NCI-H146 treated with DMSO at 0.1 percent for 48 hours (cell line): Measurements from ENCODE around the gene EZR.
A peak's percentile ranks its signal among the peaks of the same experiment; 100 is the strongest.
"Not testable (repeated sequence)": the region's sequence is repeated elsewhere in the genome, so short reads cannot be mapped to it uniquely, and the experiment has no call there.

Source experiments
- DNase-seq: peaks from one replicate; lab custom pipeline; 2025; ENCODE audit not compliant: unreplicated experiment; lab: John Stamatoyannopoulos, UW

Gene EZR

GRCh38 chr6:158843751-158844683, 24.8 kb upstream of the EZR start:
- DNase-seq = no peak

GRCh38 chr6:158841358-158841757, 22.2 kb upstream of the EZR start:
- DNase-seq = no peak

GRCh38 chr6:158840465-158840864, 21.3 kb upstream of the EZR start:
- DNase-seq = no peak

- no peak for DNase-seq
Observed at GRCh38 chr6:158839796-158840195, 20.6 kb upstream of the EZR start.

- not testable (repeated sequence) for DNase-seq
Observed at GRCh38 chr6:158838790-158839189, 19.6 kb upstream of the EZR start.

- DNase-seq = no peak
Observed at GRCh38 chr6:158837684-158838625, 18.8 kb upstream of the EZR start.

GRCh38 chr6:158836625-158837311, 17.6 kb upstream of the EZR start:
- DNase-seq = no peak

GRCh38 chr6:158835616-158836221, 16.6 kb upstream of the EZR start:
- peak; percentile 83 for DNase-seq

- no peak for DNase-seq
Observed at GRCh38 chr6:158834675-158835385, 15.7 kb upstream of the EZR start.

- DNase-seq = not testable (repeated sequence)
Observed at GRCh38 chr6:158832807-158833206, 13.6 kb upstream of the EZR start.

GRCh38 chr6:158832026-158832425, 12.9 kb upstream of the EZR start:
- DNase-seq = no peak

- DNase-seq = no peak
Observed at GRCh38 chr6:158831571-158831970, 12.4 kb upstream of the EZR start.

- no peak for DNase-seq
Observed at GRCh38 chr6:158830736-158831135, 11.6 kb upstream of the EZR start.

GRCh38 chr6:158828807-158829206, 9.6 kb upstream of the EZR start:
- DNase-seq = no peak

- no peak for DNase-seq
Observed at GRCh38 chr6:158826819-158827501, 7.8 kb upstream of the EZR start.

GRCh38 chr6:158825951-158826306, 6.8 kb upstream of the EZR start:
- DNase-seq = no peak

- DNase-seq = no peak
Observed at GRCh38 chr6:158825038-158825950, 6.1 kb upstream of the EZR start.

- not testable (repeated sequence) for DNase-seq
Observed at GRCh38 chr6:158823616-158824015, 4.4 kb upstream of the EZR start.
